Panc1 (cell line): Measurements from ENCODE around the gene NLRC5. TPM values are rescaled to one million over a fixed set of nuclear protein-coding genes. Genes with fewer than 3 reads are reported as not detected.

Experiments used
- ATAC-seq: fragments of 200-7000 bp; cut with Tn5 transposase; 2 replicates; pipeline ENCODE4 v1.9.1; 2020; ENCODE audit warnings: mild to moderate bottlenecking, moderate library complexity
- BruUV-seq: library from RNA; stranded (reverse); fragments of 400-500 nt; replicated peaks from 2 replicates; lab custom pipeline; 2021; lab: Mats Ljungman, UMichigan
- CTCF ChIA-PET: fragments of 300-600 bp; sonication (Branson Sonifier 250); formaldehyde crosslinking; loops from one replicate; lab custom pipeline; 2022; ENCODE audit warnings: antibody characterized with exemption; lab: Charles Lee
- POLR2A ChIA-PET: fragments of 300-600 bp; sonication (Branson Sonifier 250); formaldehyde crosslinking; loops from one replicate; lab custom pipeline; 2022; ENCODE audit warnings: antibody characterized with exemption; lab: Charles Lee
- DNase-seq: peaks from one replicate; pipeline ENCODE4 v3.0.0-alpha.2; 2010; ENCODE audit warnings: low read depth, low spot score
- H3K27ac ChIP-seq: 2 replicates; pipeline ENCODE4 v1.5.1; 2011; ENCODE audit warnings: mild to moderate bottlenecking, low read length, inconsistent platforms
- H3K27me3 ChIP-seq: fragments of 200-500 bp; sonication (Bioruptor generic); 2 replicates; pipeline ENCODE4 v1.6.0; 2014; ENCODE audit warnings: low read length, inconsistent platforms; ENCODE audit not compliant: control insufficient read depth, insufficient read depth
- H3K36me3 ChIP-seq: fragments of 200-500 bp; sonication (Bioruptor generic); 2 replicates; pipeline ENCODE4 v1.5.1; 2014; ENCODE audit warnings: inconsistent platforms, mild to moderate bottlenecking, low read length, moderate library complexity; ENCODE audit not compliant: control insufficient read depth, insufficient read depth
- H3K4me1 ChIP-seq: 2 replicates; pipeline ENCODE4 v1.5.1; 2011; ENCODE audit warnings: inconsistent platforms, mild to moderate bottlenecking, low read length, moderate library complexity; ENCODE audit not compliant: control insufficient read depth, insufficient read depth
- H3K4me3 ChIP-seq, 2 experiments: 2 replicates each; pipeline ENCODE4 v1.5.1; 2011 to 2012; ENCODE audit warnings: low read depth in 2 of 2, low read length in 2 of 2, mild to moderate bottlenecking in 2 of 2, inconsistent platforms in 1 of 2, moderate library complexity in 1 of 2
- H3K9me3 ChIP-seq: fragments of 200-500 bp; sonication (Bioruptor generic); 2 replicates; pipeline ENCODE4 v1.5.1; 2014; ENCODE audit warnings: low read depth, mild to moderate bottlenecking, inconsistent platforms, low read length, moderate library complexity; ENCODE audit not compliant: control insufficient read depth, insufficient read depth
- CTCF ChIP-seq: fragments of 450-650 bp; IDR thresholded peaks from 2 replicates; pipeline ENCODE4 v1.5.1; 2017; ENCODE audit warnings: mild to moderate bottlenecking
- POLR2AphosphoS5 ChIP-seq: IDR thresholded peaks from 2 replicates; pipeline ENCODE4 v1.6.1; 2012; ENCODE audit warnings: mild to moderate bottlenecking, low read depth, low read length, moderate library complexity
- REST ChIP-seq, 2 experiments: IDR thresholded peaks; 2 replicates each; pipeline ENCODE4 v1.6.1; 2011 to 2012; ENCODE audit warnings: low read depth in 2 of 2, control low read depth in 1 of 2, low read length in 1 of 2, mild to moderate bottlenecking in 1 of 2, moderate library complexity in 1 of 2; ENCODE audit not compliant: insufficient read depth in 1 of 2
- SIN3A ChIP-seq: IDR thresholded peaks from 2 replicates; pipeline ENCODE4 v1.6.1; 2012; ENCODE audit warnings: low read depth, mild to moderate bottlenecking, low read length, moderate library complexity, borderline replicate concordance; ENCODE audit not compliant: insufficient read depth
- TCF7L2 ChIP-seq: IDR thresholded peaks from 2 replicates; pipeline ENCODE4 v1.6.1; 2011; ENCODE audit warnings: mild to moderate bottlenecking, low read depth, low read length, inconsistent platforms
- in situ Hi-C: cut with HindIII; loops from 2 replicates; pipeline ENCODE4 v1.10.0; 2016; ENCODE audit warnings: low sequenced_read_pairs, low pct_unique_long_range_greater_than_20kb
- intact Hi-C: fragments of 100-400 bp; cut with micrococcal nuclease; formaldehyde crosslinking; loops from one replicate; pipeline ENCODE4 v1.10.0; 2022; ENCODE audit not compliant: unreplicated experiment
- total RNA-seq: library from RNA; stranded (reverse); gene quantifications from one replicate; pipeline ENCODE4 v1.2.1, GENCODE V29; 2021; ENCODE audit not compliant: unreplicated experiment

Gene NLRC5
- total RNA-seq, 1 experiment from 2014 or later: 8.8 TPM

GRCh38 chr16:57013229-57013628 is 23.9 kb downstream of the NLRC5 start:
- Histone ChIP-seq H3K27me3 (no peaks in the 10 kb centered on the region), H3K9me3 (no peaks in the 10 kb centered on the region), H3K4me1 (no peaks in the 10 kb centered on the region), H3K36me3 (no peaks in the 10 kb centered on the region), H3K27ac (no peak overlapping the region), H3K4me3 (no peak overlapping the region)
- TF ChIP-seq POLR2AphosphoS5: no peak
- no peak for TF ChIP-seq SIN3A
- TF ChIP-seq REST (IDR thresholded peaks at IDR 0.05; ENCODE audit: insufficient read depth in 1 of 2, low read depth in 2 of 2, low read length in 1 of 2): no peak
- no peak for TF ChIP-seq CTCF
- no peak for TF ChIP-seq TCF7L2
- ATAC-seq: no peak
- in situ Hi-C loops: no loop called here
- no peak for DNase-seq
- CTCF ChIA-PET: no interaction called here
- BruUV-seq: no TSS peak
- POLR2A ChIA-PET: no interaction called here
- intact Hi-C loops: no loop called here

- intact Hi-C loops (no loop called here), in situ Hi-C loops (no loop called here)
- Histone ChIP-seq H3K27ac (no peak overlapping the region), H3K9me3 (no peaks in the 10 kb centered on the region), H3K36me3 (no peaks in the 10 kb centered on the region), H3K27me3 (no peaks in the 10 kb centered on the region), H3K4me1 (no peaks in the 10 kb centered on the region), H3K4me3 (no peak overlapping the region)
- BruUV-seq: no TSS peak
- ATAC-seq (no peak), DNase-seq (no peak)
- ChIA-PET CTCF (no interaction called here), POLR2A (no interaction called here)
- TF ChIP-seq POLR2AphosphoS5 (no peak), CTCF (no peak), TCF7L2 (no peak), REST (IDR thresholded peaks at IDR 0.05; ENCODE audit: insufficient read depth in 1 of 2, low read depth in 2 of 2, low read length in 1 of 2) (no peak)
These were observed 24.5 kb downstream of the NLRC5 start for GRCh38 chr16:57013902-57014301.
